DND-41 (cell line): Measurements from ENCODE around the gene PTPN4.

ENCODE experiments used
- EZH2 ChIP-seq: IDR thresholded peaks from 3 replicates; pipeline ENCODE4 v1.6.1; 2012; ENCODE audit warnings: borderline replicate concordance, low read depth, mild to moderate bottlenecking, moderate library complexity, low read length, inconsistent platforms; ENCODE audit not compliant: severe bottlenecking
- TF ChIP-seq, protein P1 (sequence below): IDR thresholded peaks from 2 replicates; pipeline ENCODE4 v1.5.1; 2012; ENCODE audit warnings: borderline replicate concordance, low read length, moderate library complexity, mild to moderate bottlenecking; ENCODE audit not compliant: poor library complexity, severe bottlenecking; ENCODE audit errors: extremely low read depth

DNA sequence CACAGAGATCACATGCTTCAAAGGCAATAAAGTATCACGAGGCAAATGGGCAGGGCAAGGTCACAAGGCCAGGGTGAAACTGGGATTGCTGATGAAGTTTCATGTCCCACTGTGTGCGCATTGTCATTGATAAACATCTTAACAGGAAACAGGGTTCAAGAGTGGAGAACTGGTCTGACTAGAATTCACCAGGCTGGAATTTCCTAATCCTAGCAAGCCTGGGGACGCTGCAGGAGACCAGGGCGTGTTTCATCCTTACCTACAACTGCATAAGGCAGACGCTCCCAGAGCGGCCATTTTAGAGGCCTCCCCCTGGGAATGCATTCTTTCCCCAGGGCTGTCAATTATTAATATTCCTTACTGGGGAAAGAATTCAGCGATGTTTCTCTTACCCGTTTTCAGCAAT is 33.2 kb downstream of the PTPN4 start:
- TF ChIP-seq EZH2: no peak
- TF ChIP-seq, protein P1, sequence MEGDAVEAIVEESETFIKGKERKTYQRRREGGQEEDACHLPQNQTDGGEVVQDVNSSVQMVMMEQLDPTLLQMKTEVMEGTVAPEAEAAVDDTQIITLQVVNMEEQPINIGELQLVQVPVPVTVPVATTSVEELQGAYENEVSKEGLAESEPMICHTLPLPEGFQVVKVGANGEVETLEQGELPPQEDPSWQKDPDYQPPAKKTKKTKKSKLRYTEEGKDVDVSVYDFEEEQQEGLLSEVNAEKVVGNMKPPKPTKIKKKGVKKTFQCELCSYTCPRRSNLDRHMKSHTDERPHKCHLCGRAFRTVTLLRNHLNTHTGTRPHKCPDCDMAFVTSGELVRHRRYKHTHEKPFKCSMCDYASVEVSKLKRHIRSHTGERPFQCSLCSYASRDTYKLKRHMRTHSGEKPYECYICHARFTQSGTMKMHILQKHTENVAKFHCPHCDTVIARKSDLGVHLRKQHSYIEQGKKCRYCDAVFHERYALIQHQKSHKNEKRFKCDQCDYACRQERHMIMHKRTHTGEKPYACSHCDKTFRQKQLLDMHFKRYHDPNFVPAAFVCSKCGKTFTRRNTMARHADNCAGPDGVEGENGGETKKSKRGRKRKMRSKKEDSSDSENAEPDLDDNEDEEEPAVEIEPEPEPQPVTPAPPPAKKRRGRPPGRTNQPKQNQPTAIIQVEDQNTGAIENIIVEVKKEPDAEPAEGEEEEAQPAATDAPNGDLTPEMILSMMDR: no peak
